Fibroblast of skin of scalp (primary cell): ENCODE measurements around the gene ZDHHC1.

Experiments used
- DNase-seq: peaks from one replicate; pipeline ENCODE4 v3.0.0-alpha.2; 2013

ZDHHC1 gene

DNA sequence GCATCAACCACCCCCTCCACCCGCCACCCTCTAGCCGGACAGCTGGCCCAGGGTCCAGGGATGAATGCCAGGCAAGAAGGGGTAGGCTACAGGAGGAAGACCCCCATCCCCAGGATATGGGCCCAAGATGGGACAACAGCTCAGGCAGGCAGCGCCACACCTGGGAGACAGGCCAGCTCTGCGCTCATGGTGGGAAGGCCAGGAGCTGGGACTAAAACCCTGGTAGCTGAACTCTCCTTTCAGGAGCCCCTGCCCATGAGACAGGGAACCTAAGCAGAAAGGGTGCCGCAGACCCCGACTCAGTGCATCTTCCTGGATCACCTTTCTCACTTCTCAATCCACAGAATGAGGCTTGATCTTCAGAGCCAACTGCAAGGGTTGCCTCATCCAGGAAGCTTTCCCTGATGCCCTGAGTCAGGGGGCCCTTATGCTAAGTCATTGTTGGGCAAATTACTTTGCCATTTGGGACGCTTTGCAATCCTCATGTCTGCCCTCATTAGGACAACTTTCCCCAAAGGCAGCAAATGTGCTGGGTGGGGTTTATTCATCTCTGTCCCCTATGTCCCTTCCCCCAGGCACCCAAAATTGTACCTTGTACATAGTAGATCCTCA, 9.0 kb downstream of the ZDHHC1 start:
- no peak for DNase-seq

DNA sequence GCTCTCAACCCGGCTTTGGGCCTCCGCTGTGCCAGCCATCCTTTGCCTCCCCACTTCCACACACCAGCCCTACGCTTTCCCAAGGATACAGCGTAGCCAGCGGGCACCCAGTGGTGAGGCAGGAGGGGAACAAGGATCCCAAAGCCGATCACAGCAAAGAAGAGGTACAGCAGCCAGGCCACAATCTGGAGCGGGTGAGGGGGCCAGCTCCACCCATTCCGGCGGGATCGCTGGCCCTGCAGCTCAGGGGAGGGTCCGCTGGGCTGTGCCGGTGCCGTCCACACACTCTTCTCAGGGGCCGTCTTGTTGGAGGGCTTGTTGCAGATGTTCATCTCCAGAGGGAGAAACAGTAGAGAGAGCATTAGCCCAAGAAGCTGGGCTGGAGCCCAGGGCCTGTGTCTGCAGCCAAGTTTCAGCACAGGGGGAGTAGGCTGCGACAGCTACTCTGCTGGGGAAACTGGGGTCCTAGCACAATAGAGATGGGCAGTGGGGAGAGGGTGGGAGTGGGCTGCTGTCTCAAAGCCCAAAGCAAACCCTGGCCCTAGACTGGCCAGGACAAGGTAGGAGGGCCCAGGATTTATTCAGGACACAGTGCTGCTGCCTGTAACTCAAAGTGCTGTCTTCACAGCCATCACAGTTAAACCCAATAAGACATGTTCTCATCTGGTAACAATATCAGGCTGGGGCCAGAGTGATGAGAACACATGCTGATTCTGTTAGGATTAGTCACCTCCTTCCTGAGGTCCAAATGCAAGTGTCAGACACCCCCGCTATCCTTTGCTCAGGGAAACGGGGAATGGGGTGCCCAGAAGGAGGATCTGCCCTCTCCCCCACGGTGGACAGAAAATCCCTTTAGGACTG, 9.9 kb downstream of the ZDHHC1 start:
- peak; percentile 80 for DNase-seq

DNA sequence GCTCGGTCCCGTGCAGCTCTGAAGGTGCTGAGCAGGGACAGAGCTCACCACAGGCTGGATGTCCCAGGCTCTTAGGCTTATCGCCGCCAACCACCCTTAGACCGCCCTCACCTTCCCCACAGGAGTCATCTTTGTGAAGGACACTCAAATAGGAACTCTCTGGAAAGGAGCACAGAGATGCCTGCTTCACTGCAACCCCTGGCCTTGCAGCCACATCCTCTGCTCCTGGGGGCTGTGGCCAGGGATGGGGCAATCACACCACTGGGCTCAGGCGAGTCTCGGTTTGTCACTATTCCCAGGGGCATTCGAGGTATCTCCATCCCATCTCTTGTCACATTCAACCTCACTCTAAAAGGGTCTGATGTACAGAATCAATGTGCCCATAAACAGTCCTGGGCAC, 10.9 kb downstream of the ZDHHC1 start:
- DNase-seq = no peak

DNA sequence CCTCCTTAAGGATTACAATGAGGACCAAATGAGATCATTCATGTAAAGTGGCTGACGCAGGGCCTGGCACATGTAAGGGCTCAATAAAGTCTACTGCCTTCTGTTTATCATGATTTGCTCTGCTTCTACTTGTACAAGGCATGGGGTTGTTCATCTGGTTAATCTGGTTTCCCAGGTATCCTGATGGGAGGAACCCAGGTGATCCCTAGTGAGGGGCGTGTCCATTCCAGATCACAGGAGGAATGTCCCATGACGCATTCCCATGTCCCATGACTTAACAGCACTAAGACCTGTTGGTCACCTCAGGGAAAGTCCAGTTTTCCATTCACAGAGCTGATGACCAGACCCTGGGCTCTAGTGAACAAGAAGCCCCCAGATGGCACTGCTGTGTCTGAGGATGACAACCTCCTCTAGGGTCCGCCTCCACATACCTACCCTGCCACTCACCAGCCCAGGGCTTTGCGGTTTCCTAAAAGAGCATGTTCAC, 11.5 kb downstream of the ZDHHC1 start:
- no peak for DNase-seq

DNA sequence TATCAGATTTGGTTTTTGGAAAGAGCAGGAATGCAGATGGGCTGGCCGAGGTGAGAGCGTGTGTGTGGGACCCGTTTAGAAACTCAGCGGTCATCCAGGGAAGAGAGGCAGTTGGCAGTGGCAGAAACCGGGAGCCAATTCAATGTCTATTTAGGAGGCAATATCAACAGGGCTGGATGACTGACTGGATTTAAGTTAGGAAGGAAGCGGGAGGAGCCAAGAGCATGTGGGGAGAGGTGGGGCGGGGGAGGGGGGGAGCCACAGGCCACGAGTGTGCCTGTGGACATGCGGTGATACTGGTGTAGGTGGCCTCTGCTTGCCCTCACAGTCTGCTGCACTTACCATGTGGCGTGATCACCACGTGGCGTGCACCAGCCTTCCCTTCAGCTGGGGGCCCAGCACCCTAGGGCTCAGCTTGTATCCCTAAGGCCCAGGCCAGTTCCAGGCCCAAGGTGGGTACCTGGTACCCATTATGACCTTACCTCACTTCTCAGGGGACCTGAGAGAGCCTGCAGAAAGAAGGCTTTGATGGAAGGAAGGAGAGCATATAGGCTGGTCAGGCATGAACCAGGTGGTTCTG, 12.2 kb downstream of the ZDHHC1 start:
- no peak for DNase-seq

DNA sequence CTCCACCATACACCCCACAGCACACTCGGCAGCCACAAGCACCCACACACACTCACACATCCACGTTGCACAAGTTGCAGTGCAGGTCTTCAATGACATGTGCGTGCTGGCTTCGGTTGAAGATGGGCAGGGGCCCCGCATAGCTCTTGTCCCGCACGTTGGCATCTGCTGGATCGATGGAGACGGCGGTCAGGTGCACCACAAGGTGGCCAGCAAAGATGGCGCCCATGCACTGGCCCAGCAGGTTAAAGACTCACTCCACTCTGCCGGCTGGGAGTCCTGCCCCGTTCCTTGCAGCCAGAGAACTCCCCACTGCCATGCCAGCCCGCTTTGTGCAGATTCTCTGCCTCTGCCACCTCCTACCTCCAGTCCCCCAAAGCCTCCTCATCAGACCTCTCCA, 15.4 kb downstream of the ZDHHC1 start:
- DNase-seq = no peak

DNA sequence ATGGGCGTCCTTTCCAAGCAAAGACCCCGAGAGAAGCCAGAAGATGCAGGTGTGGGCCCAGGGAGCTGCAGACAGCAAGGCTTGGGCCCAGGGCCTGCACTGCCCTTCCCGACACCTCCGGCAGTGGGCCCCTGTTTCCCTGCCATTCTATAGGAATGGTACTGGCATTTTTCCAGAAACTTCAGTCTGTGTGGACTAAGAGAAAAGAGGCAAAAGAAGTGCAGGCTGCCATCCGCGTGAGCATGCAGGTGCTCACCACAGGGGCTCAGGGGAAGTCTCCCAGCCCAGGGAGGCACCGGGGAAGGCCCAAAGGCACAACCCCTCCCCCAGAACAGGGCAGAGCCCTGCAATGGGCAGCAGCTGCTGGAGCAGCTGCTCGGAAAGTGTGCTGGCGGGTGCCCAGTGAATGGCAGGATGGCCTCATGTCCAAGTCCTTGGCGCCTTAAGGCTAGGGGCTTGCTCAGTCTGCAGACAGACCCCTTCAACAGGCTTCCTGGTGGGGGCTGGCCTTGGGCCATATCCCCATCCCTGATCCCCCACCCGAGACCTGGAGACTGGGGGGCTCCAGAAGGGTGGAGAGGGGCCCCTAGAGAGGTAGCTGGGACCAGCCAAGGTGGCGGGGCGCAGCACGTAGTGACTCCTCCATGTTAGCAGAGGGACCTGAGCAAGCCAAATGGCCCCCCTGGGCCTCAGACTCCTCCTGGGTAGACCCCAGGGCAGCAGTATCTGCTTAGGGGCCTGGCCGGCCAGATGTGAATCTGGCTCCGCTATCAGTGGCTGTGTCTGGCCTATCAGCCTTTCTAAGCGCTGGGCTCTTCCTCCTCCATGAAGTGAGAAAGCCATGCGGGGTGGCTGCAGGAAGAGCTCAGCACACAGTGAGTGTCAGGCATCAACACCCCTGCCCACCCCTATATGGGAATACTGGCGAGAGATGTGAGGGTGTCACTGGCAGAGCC, 16.2 kb downstream of the ZDHHC1 start:
- peak; percentile 14 for DNase-seq

DNA sequence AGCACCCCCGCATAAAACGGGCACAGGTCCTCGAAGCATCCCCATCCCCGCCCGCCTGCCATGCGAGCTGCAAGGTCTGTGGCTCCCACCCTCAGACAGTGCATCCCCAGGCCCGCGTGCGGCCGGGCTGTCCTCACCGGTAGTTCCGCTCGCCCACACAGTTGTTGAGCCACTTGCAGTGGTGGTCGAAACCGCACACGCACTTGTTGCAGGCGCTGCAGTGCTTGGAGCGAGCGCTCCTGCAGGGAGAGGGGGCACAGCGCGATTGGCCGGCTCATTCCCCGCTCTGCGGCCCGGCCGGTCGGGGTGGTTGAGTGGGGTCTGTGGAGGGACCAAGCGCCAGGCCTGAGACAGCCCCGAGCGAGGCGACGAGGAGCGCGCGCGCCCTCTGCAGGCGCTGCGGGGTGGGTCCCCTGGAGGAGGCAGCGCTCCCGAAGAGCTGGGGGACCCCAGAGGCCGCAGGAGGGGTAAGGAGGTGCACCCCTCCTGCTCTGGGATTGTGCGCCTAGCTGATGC, 17.0 kb downstream of the ZDHHC1 start:
- peak; percentile 18 for DNase-seq

DNA sequence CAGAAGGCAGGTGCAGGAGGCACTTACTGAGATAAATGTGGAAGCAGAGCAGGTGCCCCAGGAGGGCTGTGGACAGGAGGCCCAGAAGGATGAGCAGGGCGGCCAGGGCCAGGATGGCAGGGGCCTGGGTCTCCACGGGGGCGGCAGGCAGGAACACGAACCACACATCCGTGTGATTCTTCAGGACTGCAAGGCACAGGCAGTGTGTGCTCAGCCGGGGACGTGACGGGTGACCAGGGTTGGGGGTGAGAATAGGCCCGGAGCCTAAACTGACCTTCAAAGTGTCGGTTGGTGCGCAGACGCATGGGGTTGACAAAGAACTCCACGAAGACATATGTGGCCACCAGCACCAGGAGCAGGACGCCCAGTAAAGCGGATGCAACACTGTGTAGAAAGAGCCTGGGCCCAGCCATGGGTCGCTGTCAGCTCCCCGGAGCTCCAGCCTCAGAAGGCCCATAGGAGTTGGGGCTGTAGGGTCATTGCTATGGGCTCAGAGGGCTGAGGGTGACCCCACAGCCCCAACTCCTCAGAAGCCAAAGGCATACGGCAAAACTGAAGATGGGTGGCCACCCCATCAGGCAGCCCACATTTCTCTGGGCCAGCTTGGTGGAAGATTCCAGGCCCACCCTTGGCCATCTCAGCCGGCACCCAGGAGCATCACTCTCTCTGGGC, 17.6 kb downstream of the ZDHHC1 start:
- DNase-seq = no peak

DNA sequence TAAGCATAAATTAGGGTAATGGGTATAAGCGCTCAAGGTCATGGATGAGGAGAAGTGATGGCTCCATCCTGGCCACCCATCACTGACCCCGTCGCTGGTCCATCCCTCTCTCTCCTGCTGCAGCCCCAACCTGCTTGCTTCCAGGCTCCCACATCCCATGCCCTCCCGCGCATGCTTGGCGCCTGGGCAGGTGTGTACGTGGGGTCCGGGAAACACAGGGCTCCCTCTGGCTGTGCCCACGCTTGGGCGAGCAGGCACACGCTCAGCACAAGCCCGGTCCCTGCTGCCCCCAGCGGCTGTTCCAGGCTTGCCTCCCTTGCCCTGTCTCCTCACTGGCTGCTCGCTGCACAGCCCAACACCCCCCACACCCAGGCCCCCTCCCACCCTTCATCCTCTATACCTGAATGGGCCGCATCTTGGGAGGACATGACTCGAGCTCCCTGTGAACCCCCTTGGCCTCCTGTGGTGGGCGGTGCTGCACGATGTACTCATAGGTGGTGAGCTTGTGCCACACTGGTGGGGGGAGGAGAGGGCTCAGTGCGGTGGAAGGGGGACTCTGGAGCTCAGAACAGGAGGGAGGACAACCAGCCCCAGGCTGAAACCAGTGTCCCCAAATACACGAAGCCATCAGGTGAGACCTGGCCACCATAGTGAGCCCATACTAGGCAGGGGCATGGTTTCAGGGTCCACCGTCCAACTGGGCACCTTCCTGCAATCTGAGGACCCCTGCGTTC, 18.3 kb downstream of the ZDHHC1 start:
- no peak for DNase-seq

DNA sequence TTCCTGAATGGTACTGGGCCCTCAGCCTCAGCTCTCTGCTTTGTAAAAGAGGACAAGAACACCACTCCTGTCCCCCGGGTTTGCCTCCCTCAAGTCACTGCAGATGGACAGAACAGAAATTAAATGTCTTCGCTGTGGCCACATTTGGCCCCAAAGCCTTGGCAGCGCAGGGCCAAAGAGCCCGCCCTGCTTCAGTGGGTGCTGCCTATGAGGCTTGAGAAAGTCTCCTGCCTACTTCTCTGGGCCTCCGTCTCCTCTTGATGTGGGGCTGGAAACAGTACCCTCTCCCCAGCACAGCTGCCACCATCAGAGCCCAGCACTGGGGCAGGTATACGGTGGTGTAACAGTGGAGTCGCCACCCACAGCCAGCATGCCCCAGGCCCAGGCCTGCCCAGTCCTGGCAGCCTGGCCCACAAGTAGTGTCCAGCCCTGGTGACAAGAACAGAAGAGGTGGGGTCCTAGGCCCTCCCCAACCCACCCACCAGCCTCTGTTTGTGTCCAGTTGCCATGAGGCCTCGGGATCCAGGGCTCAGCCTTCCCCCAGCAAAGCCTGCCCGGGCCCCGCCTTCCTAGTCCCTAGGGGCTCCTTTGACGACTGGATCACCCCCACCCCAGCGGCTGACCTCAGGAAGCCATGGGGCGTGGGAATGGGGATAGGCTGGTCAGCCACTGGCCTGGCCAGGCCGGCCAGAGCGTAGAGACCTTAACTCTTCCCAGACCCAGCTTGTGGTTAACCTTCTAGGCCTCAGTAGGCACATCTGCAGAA, 19.1 kb downstream of the ZDHHC1 start:
- no peak for DNase-seq

DNA sequence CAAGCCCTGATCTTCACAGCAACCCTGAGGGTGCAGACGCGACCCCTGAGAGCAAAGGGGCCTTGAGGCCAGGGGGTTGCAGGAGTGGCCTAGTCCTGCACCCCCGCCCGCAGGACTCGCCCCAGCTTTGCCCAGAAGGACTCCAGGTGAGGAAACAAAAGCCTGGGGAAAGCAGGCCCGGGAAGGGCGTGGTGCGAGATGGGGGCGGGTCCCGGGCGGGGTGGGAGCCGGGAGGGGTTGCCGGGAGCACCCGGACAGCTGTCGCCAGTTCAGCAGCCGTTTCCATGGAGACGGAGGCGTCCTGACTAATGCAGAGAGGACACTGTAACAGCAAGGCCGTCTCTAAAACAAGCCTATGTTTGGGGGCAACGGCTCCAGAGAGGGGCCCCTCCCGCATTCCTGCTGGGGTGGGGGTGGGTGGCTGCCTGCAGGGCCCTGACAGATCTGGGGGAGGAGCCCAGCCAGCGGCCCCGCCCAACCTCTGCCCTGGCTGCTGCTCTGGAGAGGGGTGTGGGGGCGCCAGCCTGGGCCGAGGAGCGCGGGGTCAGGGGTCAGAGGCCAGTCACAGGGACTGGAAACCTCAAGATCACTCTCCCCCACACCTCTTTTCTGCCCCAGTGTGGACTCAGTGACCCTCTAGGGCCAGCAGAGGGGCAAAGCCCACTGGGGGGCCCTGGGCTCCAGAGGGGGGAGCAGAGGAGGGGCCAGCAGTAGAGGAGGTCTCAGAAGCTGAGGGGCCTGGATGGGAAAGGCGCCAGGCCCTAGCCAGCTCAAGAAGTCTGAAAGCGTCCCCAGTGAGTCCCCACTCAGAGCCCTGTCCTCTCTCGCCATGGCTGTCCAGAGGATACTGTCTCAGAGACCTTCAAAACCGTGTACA, 19.9 kb downstream of the ZDHHC1 start:
- DNase-seq = peak; percentile 84

DNA sequence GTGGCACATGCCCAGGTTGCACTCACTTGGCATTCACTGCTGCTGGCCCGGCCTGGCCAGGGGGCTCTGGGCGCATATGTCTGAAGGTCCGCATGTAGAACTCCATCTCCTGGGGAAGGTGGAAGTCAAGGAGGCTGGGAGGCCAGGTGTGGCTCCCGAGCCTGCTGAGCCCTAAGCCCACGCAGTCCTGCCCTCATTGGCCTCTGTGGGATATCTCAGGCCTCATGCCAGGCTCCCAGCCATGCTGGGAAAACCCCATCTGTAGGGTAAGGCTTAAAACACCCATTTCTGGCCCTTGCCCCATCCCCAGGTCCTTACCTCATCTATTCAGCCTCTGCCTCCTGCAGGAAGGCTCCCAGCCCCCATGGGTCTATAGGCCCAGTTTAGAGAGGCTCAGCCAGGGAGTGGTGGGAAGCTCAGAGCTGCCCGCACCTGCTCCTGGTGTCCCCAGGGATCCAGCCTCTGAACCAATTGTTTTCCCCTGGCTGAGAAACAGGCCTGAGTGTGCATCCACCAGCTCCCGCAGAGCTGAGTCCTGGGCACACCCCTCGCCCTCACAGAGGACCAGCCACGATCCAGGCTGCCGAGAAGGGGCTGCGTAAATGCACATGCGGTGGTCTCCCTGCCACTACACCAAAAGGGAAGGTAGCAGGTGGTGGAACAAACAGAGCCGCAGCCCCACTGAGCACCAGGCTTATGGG, 20.7 kb downstream of the ZDHHC1 start:
- no peak for DNase-seq

DNA sequence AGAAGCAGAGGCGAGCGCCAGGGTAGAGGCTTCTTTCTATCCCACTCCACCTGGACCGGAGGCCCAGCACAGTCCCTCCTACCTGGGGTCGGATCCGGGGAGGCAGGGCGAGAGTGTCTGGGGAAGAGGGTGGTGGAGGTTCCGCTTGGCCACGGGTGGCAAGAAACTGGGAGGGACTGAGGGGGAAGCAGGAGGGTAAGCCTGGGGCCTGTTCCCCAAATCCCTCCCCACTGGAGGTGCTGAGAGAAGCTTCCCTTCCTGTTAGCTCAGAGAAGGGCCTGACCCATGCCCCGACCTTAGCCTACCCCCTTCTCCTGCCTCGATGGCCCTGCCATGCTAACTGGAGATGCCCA, 21.2 kb downstream of the ZDHHC1 start:
- DNase-seq = no peak

DNA sequence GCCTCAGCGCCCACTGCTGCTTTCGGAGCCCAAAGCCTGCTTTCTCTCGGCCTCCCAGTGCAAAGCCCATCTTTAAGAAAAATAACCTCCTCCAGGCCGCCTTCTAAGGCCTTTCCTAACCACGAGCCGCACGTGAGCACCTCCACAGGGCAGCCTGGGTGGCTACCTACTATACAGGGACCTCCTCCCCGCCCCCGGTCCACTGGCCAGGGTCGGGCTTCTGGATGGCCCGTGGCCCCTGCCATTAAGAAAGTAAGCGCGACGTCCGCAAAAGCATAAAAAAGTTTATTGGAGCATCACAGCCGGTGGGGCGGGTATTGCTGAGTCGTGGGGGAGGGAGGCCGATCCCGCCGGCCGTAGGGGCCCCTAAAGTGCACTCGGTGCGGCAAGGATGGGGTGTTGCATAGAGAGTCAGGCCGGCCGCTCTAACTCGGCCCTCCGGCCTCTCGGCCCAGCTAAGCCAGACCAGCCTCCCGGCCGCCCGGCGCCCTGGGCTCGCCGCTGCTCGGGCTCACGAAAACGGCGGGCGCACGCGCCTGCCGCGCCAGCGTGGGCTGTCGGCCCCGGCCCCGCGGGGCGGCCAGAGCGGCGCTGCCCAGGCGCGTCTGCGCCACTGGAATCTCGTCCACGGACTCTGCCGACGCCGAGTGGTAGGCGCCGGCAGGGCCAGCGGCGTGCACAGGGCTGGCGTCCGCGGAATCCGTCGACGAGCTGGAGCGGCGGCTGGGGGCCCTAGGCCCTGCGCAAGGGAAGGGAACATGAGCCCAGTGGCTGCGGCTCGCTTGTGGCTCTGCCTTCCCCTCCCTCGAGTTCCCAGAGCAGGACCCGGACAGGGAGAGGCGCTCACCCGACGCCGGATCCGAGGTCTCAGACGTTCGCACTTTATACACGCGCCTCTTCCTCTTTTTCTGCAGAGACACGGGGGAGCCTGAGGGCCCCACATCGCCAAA, 21.8 kb downstream of the ZDHHC1 start:
- no peak for DNase-seq

DNA sequence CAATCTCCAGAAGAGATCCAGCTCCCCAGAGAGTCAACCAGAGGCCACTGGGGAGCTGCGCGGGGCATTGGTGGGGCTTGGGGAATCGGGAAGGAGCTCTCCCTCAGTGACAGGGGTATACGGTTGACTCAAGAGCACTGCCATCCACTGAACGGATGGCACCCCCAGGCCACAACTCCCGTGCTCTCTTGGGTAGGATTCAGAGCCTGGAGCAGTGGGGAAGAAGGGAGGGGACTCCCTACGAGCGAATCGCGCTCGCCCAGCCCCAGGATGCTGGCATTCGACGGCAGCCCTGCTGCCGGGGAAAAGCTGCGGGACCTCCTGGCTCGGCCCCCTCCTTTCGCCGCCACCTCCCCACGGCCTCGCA, 22.5 kb downstream of the ZDHHC1 start:
- no peak for DNase-seq

DNA sequence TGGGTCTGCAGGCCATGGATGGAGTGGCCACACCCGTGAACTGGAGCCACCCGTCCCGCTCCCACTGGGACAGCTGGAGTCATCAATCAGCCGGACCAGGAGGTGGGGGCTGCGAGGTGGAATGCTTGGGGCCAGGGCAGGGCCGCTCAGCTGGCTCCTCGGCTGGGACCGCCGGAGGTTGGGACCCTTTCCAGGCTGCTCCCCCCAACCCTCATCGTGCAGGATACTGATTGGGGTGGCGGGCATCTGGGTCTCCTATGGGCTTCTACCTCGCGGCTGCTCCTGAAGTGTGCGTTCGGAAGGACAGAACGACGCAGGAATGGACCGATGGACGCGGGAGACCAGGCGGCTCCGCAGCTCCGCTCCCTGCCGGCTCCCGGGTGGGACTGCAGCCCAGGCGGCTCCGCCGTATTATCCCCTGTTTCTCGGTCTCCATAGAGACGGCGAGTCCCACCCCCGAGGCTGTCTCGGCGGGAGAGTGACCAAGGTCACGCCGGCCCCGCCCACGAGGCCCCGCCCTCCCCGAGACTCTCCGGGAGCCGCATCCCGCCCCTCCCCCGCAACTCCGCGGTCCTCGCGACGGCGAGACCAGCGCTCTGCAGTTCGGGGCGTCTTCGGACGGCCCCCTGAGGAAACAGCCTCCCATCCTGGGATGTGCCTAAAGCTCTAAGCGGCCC, 23.0 kb downstream of the ZDHHC1 start, which contains the start of gene TPPP3:
Gene TPPP3, minus strand, starts transcription at position 388 of the 677 bp plus-strand sequence. CDS start 2,387 bp downstream, outside the sequence.
- DNase-seq = peak; percentile 76
